Measurements from ENCODE around the gene WWC1.
A peak's percentile ranks its signal among the peaks of the same experiment; 100 is the strongest.
"Not testable (repeated sequence)": the region's sequence is repeated elsewhere in the genome, so short reads cannot be mapped to it uniquely, and the experiment has no call there.

The WWC1 gene

GRCh38 chr5:168286863-168287262 lies 4.6 kb upstream of the WWC1 start:
- not testable (repeated sequence) for DNase-seq

GRCh38 chr5:168287362-168287761 lies 4.1 kb upstream of the WWC1 start:
- no peak for DNase-seq

GRCh38 chr5:168288349-168289245 lies 2.8 kb upstream of the WWC1 start:
- DNase-seq: no peak

GRCh38 chr5:168290902-168291341 lies 523 bp upstream of the WWC1 start:
- DNase-seq: no peak

GRCh38 chr5:168291964-168292785 lies 730 bp downstream of the WWC1 start:
- no peak for DNase-seq

GRCh38 chr5:168292786-168293696 lies 1.6 kb downstream of the WWC1 start:
- DNase-seq: no peak

GRCh38 chr5:168295574-168296201 lies 4.2 kb downstream of the WWC1 start:
- DNase-seq: peak; percentile 45

GRCh38 chr5:168296682-168297081 lies 5.2 kb downstream of the WWC1 start:
- no peak for DNase-seq

- DNase-seq: no peak
These were observed 7.5 kb downstream of the WWC1 start for GRCh38 chr5:168298949-168299348.

- DNase-seq: no peak
These were observed 7.9 kb downstream of the WWC1 start for GRCh38 chr5:168299372-168299771.

- DNase-seq: no peak
These were observed 9.1 kb downstream of the WWC1 start for GRCh38 chr5:168300326-168301182.

- DNase-seq: no peak
These were observed 10.3 kb downstream of the WWC1 start for GRCh38 chr5:168301593-168302390.

- no peak for DNase-seq
These were observed 11.3 kb downstream of the WWC1 start for GRCh38 chr5:168302785-168303184.

- DNase-seq: no peak
These were observed 12.1 kb downstream of the WWC1 start for GRCh38 chr5:168303393-168304025.

GRCh38 chr5:168304349-168304748 lies 12.9 kb downstream of the WWC1 start:
- DNase-seq: no peak

- no peak for DNase-seq
These were observed 13.8 kb downstream of the WWC1 start for GRCh38 chr5:168305281-168305680.

- no peak for DNase-seq
These were observed 15.6 kb downstream of the WWC1 start for GRCh38 chr5:168307022-168307421.

GRCh38 chr5:168307925-168308584 lies 16.6 kb downstream of the WWC1 start:
- DNase-seq: no peak

GRCh38 chr5:168308976-168309598 lies 17.6 kb downstream of the WWC1 start:
- DNase-seq: no peak

All from amniotic stem cell (primary cell).